HG03575 (cell line): Measurements from ENCODE around the gene MRGPRE.

ENCODE experiments used
- ATAC-seq: cut with Tn5 transposase; IDR thresholded peaks from one replicate; pipeline ENCODE4 v1.9.1; 2021; ENCODE audit not compliant: unreplicated experiment, insufficient number of reproducible peaks, low FRiP score; ENCODE audit errors: extremely low read depth

MRGPRE gene

DNA sequence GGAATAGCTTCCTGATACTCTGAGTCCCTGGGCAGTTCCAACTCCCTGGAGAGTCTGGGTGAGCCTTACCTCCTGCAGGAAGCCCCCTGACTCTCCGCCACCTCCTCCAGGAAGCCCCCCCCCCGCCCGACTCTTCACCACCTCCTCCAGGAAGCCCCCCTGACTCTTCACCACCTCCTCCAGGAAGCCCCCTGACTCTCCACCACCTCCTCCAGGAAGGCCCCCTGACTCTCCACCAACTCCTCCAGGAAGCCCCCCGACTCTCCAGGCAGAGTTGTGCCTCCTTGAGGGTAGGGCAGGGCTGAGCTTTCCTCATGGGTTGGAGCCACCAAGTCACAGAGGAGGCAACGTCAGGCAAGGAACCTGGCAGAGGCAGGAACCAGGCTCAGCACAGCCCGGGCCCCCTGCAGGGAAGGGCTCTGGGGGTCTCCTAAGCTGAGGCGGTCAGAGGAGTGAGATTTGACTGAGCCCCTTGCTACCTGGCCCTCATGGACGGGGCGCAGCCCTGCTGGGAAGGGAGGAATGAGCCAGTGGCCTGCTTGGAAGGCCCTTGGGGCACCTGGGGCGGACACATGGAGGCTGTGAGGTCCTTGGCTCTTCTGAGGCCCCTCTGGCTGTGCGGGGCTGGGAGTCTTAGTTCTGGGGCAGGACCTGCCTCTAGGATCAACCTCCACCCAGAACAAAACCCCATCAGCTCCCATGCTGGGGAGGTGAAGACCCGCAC lies 31.7 kb downstream of the MRGPRE start:
- ATAC-seq = no peak

- no peak for ATAC-seq
Measured at GRCh38 chr11:3199537-3200295, 32.5 kb downstream of the MRGPRE start.

DNA sequence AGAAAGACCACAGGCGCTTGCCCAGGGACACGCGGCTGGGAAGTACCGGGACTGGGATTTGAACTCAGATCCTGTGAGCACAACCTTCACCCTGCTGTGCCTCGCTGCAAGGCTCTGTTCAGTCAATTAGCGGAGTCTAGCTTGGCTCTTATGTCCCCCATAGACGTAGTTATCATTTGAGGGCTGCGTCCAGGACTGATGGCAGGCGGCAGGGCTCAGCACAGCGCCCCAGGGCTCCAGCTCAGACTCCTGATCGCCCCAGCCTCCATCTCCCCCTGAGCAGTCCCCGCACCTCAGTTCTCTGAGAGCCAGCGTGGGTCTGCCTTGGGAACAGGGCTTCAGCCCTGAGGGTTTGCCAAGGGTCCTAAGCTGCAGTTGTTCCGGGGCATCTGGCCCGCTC lies 33.4 kb downstream of the MRGPRE start:
- ATAC-seq = no peak

DNA sequence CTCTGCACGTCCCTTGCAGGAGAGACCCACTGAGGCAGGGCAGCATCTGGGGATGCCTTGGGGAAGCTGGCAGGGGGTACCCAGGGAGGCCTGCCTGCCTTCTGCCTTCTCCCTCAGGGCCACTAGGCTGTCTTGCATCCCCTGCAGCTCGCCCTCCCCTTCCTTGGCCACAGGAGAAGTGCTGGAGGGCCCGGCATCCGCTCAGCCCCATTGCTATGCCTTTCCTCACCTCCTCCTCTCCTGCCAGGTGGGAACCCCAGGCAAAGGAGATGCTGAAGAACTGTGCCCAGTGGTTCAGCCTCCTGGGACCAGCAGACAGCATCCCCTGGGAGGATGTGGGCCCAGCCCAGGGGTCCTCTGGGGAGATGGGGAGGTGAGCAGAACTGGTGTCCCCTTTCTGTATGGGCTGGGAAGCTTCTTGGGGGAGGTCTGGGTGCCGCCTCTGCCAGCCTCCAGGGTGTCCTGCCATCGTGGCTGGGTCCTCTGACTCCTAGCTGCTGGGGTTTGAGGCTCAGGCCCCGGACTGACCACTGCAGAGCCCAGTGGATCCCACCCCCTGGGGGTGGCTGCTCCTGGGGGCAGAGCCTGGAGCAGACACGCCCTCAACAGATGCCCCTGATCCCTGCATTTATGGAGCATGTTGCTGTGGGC lies 34.2 kb downstream of the MRGPRE start:
- ATAC-seq = no peak

DNA sequence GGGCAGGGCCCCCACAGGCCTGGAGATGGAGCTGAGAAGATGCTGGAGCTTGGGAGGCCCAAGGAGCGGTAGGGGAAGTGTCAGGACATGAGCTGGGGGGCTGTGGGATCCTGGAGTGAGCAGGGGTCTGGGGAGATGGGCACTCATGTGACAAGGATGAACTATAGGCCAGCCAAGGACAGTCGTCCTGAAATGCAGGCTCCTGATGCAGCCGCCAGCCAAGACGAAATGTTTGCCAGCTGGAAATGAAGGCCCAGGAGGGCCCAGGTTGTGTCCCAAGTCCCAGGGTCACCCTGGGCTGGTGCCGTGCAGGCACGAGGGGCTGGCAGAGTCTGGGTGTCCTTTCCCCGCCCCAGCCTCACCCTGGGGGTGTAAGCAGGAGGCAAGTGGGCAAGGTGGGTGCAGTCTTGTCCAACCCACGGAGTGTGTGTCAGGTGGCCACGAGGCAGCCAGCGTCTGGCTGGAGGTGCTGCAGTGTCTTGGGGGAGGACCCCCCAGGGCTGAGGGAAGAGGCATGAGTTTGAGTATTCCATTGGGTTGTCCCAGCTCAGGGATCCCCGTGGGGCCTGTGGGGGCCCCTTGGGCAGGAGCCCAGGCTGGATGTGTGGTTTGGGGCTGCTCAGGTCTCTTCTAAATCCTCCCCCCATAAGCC lies 35.0 kb downstream of the MRGPRE start:
- no peak for ATAC-seq

GRCh38 chr11:3196161-3197043 lies 35.8 kb downstream of the MRGPRE start:
- ATAC-seq = no peak

DNA sequence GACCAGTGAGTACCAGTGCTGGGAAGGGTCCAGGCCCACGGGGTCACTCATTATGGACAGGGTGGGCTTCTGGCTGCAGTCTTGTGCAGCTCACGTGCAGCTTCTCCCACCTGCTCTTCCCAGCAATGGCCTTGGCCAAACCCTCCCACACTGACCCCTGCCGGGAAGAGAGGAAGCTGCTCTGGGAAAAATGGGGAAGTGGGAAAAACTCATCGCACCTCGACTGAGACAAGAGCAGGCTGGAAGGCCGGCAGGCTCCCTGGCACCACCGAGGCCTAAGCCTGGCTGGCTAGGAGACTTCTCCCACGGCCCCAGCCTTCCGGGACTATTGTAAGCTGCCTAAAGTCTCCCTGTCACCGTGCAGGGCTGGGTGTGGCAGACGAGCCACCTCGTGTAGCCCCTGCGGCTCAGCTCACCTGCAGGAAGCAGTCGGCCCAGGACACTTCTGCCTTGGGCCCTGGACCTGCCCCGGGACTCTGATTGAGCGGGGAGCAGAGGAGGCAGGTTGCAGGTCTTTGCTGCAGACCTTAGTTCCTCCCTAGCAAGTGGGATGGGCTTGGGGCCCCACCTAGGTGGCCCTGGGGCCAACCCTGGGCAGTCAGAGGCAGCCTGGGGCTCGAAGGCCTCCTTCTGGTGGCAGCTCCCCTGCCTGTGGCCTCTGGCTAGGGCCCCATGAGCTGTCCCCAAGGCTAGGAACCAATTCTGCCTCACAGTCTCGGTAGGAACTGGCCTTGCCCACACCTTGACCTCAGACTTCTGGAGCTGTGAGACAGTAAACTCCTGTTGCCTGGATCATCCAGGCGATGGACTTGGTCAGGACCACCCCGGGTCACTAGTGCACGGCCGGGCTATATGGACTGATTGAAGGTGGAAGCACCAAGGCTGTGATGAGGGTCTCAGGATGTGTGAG lies 36.7 kb downstream of the MRGPRE start:
- ATAC-seq = no peak

DNA sequence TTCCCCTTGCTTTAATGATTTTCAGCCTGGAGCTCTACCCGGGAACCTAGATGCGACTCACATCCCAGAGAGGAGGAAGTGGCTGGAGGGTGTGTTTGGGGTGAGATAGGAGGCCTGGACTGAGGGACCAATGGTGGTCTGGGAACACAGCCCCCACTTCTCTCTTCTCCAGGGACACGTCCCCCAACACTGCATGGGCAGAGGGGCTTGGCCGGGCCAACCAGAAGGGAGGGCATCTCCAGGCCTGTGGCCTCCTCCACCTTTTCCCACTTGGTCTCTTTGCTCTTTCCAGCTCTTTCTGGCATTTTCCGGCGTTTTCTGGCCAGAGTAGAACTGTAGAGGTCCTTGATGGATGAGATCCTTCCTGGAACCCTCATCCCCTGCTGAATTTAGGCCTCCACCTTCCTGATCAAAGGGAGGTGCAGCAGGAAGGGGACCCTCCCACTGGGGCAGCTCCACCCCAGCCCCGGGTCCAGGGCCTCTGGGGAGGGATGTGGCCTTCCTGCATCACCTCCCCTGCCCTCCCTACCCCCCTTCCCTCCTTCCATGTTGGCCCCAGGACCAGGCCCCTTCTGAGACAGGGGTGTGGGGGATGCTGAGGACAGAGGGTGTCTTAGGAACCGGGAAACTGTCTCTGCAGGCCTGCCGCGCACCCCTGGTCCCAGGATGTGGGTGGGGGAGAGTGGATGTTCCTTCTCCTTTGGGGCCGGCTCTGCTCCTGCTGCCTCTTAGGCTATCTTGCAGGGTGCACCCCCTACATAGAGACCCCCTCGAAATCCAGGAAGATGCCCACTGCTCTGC lies 38.0 kb downstream of the MRGPRE start:
- no peak for ATAC-seq

GRCh38 chr11:3193373-3194015 lies 38.7 kb downstream of the MRGPRE start:
- no peak for ATAC-seq

DNA sequence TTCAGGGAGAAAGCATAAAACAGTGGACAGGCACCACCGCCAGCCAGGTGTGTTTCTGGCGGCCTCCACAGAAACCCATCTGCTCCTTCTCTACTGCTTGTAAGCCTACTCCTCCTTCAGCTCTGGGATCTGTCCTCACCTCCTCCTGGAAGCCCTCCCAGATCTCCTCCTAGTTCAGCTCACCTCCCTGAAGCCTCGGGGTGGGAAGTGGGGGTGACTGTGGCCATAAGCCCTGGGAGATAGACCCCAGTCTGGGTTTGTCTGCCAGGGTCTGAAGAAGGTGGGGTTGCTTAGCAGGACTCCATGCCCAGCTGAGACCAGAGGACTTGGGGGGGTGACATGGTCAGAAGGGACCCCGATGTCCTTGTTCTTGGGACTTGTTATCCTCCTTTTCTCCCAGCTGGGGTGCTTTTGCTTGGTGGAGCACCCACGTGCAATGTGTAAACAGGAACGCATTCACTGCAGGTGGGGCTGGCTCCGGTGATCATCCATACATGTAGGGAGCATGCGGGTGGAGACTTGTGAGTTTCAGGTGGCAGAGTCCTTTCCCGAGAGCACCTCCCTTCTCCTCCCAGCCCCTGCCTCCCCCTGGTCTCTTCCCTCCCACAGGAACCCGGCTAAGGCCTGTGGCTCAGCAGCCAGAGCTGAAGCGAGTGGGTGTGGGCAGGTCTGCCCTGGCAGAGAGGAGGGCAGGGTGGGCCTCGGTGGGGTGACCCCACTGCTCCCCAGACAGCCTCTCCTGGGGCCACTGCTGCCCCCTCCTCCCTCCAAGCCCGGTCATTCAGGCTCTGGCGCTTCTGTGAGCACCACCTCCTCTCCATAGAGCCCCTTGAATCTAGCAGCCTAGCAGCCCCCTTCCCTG lies 39.5 kb downstream of the MRGPRE start:
- no peak for ATAC-seq

DNA sequence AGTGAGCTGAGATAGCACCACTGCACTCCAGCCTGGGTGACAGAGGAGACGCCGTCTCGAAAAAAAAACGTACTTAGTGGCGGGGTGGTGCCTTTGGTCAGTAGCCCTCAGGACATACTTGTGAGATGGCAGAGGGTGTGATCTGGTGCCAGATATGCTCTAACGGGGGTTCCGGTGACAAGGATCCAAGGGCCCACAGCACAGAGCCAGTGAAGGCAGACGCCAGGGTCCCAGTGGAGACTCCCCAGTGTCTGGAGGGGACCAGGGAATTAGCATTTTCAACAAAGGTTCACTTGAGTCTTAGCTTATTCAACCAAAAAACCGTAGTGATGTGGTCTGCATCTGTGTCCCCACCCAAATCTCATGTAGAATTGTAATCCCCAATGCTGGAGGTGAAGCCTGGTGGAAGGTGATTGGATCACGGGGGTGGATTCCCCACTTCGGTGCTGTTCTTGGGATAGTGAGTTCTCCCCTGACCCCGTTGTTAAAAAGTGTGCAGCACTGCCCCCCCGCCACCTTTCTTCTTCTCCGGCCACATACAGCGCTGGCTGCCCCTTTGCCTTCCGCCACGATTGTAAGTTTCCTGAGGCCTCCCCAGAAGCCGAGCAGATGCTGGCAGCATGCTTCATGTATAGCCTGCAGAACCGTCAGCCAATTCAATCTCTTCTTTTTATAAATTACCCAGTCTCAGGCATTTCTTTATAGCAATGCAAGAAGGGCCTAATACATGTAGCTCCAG lies 40.5 kb downstream of the MRGPRE start:
- ATAC-seq = no peak

GRCh38 chr11:3190600-3190999 lies 41.6 kb downstream of the MRGPRE start:
- no peak for ATAC-seq

DNA sequence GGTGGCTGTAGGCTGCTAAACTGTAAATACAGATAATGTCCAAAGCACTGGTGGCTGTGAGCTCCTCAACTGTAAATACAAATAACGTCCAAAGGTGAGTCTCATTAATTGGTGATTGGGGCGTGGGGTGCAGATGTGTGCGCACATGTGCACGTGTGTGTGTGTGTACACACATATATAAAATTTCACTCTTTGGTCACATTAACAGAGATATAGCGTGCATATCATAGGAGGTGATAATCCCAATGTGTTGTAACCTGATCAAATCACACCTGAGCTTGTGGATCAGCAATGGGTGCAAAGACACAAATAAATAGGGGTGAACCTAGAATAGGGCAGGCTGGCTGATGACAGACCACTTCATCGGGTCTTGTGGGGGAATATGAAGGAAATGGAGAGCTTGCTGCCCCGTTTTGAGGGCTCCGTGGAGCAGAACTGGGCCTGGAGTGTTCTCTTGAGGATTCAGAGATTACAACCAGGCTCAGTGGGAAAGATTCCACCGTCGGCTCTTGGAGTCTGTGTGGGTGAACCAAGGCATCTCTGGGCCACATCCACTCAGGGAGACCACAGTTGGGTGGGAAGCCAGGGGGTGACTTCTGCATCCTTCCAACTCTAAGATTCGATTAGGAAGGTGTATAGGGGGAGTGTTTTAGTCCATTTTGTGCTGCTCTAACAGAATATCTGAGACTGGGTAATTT lies 42.2 kb downstream of the MRGPRE start:
- no peak for ATAC-seq

- no peak for ATAC-seq
Measured at GRCh38 chr11:3189196-3189843, 42.9 kb downstream of the MRGPRE start.
